Measurements from ENCODE around the gene PAK4. TPM values are rescaled to one million over a fixed set of nuclear protein-coding genes. Genes with fewer than 3 reads are reported as not detected.

Gene PAK4
- total and polyA plus RNA-seq, 2 of the 8 experiments (the other 6 are each of a cell fraction or from before 2014, with no cell fraction given), result 50.7 to 64.4 TPM

DNA sequence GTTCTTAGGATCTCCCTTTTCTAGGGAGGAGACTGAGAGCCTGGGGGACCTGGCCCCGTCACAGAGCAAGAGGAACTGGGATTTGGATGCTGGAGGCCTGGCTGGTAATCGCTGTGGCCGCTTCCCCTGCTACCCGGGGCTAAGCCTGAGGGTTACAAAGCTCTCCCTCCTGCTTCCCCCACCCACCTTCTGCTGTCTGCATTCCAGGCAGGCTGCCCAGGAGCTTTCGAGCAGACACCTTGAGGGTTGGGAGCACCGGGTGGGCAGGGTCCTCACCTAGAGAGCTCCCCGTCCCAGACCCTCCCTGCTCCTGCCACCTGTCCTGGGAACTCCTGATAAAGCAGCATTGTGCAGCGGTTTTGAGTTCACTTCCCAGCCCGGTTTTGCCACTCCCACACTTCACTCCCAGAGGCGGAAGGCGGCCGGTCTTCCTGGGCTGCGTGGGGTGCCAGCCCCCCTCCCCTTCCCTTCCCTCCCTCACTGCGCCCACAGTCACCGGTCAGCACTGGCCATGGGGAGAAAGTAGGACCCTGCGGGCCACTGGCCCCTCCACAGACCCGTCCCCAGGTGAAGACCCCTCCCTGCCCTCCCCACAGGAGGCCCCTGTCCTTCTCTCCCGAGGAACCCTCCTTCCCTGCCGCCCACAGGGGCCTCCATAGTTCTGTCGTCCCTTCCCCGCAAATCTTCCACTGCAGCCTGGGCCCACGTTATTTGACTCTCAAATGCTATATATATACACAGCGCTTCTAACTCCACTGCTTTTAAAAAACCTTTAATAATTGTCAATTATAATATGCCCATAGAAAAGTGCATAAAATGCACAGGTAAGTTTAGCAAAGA is 8.1 kb downstream of the PAK4 start:
- no peak overlapping the region for H4K5ac ChIP-seq (ENCODE audit: insufficient read length, low read depth, low read length)

More for the DNA sequence above, 8.1 kb downstream of the PAK4 start:
- no peak overlapping the region for H3K56ac ChIP-seq (replicated peaks; ENCODE audit: insufficient read length, low read depth, low read length)
- DNase-seq (ENCODE audit: low read depth in 1 of 2, low spot score in 2 of 2), result no peak
- H2BK120ac ChIP-seq (replicated peaks; ENCODE audit: low read depth, low read length), result no peak overlapping the region
- CTCF ChIA-PET (ENCODE audit: partially characterized antibody), result interaction anchor here (0.7 to 1.7 kb wide), 7 partner anchors 21 to 138 kb away, joined by 3 to 9 read pairs (median 4); no protein-coding TSS in a partner anchor
- H3K23me2 ChIP-seq (ENCODE audit: low read depth, low read length), result no peaks in the 10 kb centered on the region
- no peak overlapping the region for H4K8ac ChIP-seq (ENCODE audit: extremely low read depth, insufficient read depth, low read length)
- H2BK20ac ChIP-seq (ENCODE audit: low read length), result no peak overlapping the region
- H3K14ac ChIP-seq (ENCODE audit: insufficient read length), result no peak overlapping the region
- H3K18ac ChIP-seq (ENCODE audit: extremely low read depth, low read length), result no peak overlapping the region; the same call in 1 of the 2 replicates
- H2AK5ac ChIP-seq (ENCODE audit: low read depth, low read length), result no peak overlapping the region
- no peak overlapping the region; the same call in 1 of the 2 replicates for H2BK15ac ChIP-seq (ENCODE audit: low read length)
- H3K79me2 ChIP-seq (ENCODE audit: control insufficient read depth in 1 of 2, insufficient read depth in 2 of 2, low read length in 2 of 2), result peaks cover 3 to 95% of the 10 kb centered on the region in 2 experiments; a peak in 3 of 4 replicates
- no peak for FAIRE-seq
- no peak overlapping the region for H3K9ac ChIP-seq (replicated peaks in 1 of 4; ENCODE audit: extremely low read depth in 1 of 4, low read depth in 3 of 4, low read length in 3 of 4)
- H3K27me3 ChIP-seq (replicated peaks in 1 of 4; ENCODE audit: control insufficient read depth in 3 of 4, extremely low read depth in 1 of 4, insufficient read depth in 3 of 4, low read length in 3 of 4), result no peaks in the 10 kb centered on the region
- no peak for TF ChIP-seq KDM5A (IDR thresholded peaks at IDR 0.05; ENCODE audit: low read length)
- TF ChIP-seq RBBP5 (IDR thresholded peaks at IDR 0.05; ENCODE audit: borderline replicate concordance, low read depth, low read length), result no peak
- no peak for TF ChIP-seq EGR1 (IDR thresholded peaks at IDR 0.05; ENCODE audit: borderline replicate concordance, low read depth, low read length)
- TF ChIP-seq CBX5 (IDR thresholded peaks at IDR 0.05; ENCODE audit: low read depth, low read length), result no peak
- no peak for TF ChIP-seq ASH2L (IDR thresholded peaks at IDR 0.05; ENCODE audit: low read length)
- no peak for TF ChIP-seq SP4 (IDR thresholded peaks at IDR 0.05; ENCODE audit: low read length)
- TF ChIP-seq BRCA1 (IDR thresholded peaks at IDR 0.05; ENCODE audit: low read depth, low read length), result no peak
- TF ChIP-seq SP1 (IDR thresholded peaks at IDR 0.05; ENCODE audit: low read depth, low read length), result no peak
- TF ChIP-seq PHF8 (conservative IDR thresholded peaks at IDR 0.05; ENCODE audit: low read depth, low read length), result no peak
- no peak for TF ChIP-seq MAFK (IDR thresholded peaks at IDR 0.05; ENCODE audit: low read depth, low read length)
- TF ChIP-seq TAF7 (optimal IDR thresholded peaks at IDR 0.05; ENCODE audit: borderline replicate concordance, low read depth, low read length), result no peak
- H3K4me1 ChIP-seq (replicated peaks in 1 of 4; ENCODE audit: control insufficient read depth in 3 of 4, insufficient read depth in 4 of 4, low read length in 3 of 4), result peaks cover 9 to 42% (median 34%) of the 10 kb centered on the region in 4 experiments
- H2AFZ ChIP-seq (ENCODE audit: low read length), result no peak overlapping the region
- no peaks in the 10 kb centered on the region for H3K36me3 ChIP-seq (ENCODE audit: control insufficient read depth in 2 of 4, insufficient read depth in 4 of 4, low read length in 3 of 4)
- H3K23ac ChIP-seq (ENCODE audit: insufficient read length), result no peak overlapping the region
- no peak overlapping the region for H2BK12ac ChIP-seq (ENCODE audit: low read depth, low read length)
- H3K4me3 ChIP-seq (ENCODE audit: extremely low read depth in 1 of 4, insufficient read depth in 2 of 4, low read depth in 3 of 4, low read length in 4 of 4), result no peak overlapping the region
- WGBS, 2 experiments (ENCODE audit: extremely low coverage in 1 of 2, insufficient coverage in 1 of 2, insufficient read length in 1 of 2, insufficient replicate concordance in 2 of 2, low coverage in 1 of 2, low lambda C conversion rate in 2 of 2, missing lambda C conversion rate in 1 of 2), result 61% methylated on average over 14 of the region's 23 CpGs; no CpG with 5 or more reads in 1 of the 2 experiments
- peak overlapping the region; percentile 44; the same call in 1 of the 2 replicates for H2BK5ac ChIP-seq (ENCODE audit: low read depth, low read length)
- peaks cover 10 to 25% of the 10 kb centered on the region in 2 experiments for H4K20me1 ChIP-seq (replicated peaks in 1 of 2; ENCODE audit: control insufficient read depth in 1 of 2, insufficient read depth in 2 of 2, low read length in 2 of 2)
- no peaks in the 10 kb centered on the region for H3K9me3 ChIP-seq (ENCODE audit: insufficient read depth in 2 of 2, low read depth in 1 of 2, low read length in 1 of 2)
- H3K4ac ChIP-seq (replicated peaks; ENCODE audit: insufficient read length, low read depth, low read length), result no peak overlapping the region
- no peak overlapping the region for H3K27ac ChIP-seq (ENCODE audit: low read depth, low read length)
- POLR2A ChIA-PET (ENCODE audit: partially characterized antibody), result interaction anchor here (1.3 kb wide), 1 partner anchor 12 kb away, joined by 7 read pairs; no protein-coding TSS in a partner anchor
- H3K4me2 ChIP-seq (ENCODE audit: insufficient read depth in 1 of 2, low read depth in 2 of 2, low read length in 2 of 2), result peak overlapping the region; percentile 15 to 26; a peak in 2 of 4 replicates
- no peak overlapping the region for H4K91ac ChIP-seq (replicated peaks; ENCODE audit: insufficient read length, low read length)
- peaks cover 25% of the 10 kb centered on the region for H3K79me1 ChIP-seq (ENCODE audit: low read depth, low read length)
